SK-N-DZ (cell line): ENCODE data around the gene ID4.
A peak's percentile ranks its signal among the peaks of the same experiment; 100 is the strongest.

Experiments used
- DNase-seq: peaks from one replicate; pipeline ENCODE4 v3.0.0-alpha.2; 2015; ENCODE audit warnings: low spot score

ID4 gene

DNA sequence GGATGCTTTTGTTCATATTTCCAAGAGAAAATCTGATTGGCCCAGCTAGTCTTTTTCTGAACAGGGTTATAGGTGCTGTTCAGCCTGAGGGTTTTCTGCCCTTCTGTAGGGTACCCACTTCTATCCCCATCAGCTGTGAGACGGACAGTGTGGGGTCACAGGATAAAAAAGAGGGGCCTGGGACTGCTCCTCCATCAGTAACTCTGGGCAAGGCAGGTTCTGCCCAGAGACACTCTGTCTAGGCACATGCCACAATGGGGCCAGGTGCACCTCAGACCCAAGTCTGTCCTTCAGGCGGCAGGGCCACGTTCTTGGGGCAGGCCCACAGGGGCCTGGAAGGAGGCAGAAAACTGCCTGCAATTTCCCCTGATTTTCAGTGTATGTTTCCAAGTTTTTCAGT lies 20.0 kb downstream of the ID4 start:
- DNase-seq, result no peak

DNA sequence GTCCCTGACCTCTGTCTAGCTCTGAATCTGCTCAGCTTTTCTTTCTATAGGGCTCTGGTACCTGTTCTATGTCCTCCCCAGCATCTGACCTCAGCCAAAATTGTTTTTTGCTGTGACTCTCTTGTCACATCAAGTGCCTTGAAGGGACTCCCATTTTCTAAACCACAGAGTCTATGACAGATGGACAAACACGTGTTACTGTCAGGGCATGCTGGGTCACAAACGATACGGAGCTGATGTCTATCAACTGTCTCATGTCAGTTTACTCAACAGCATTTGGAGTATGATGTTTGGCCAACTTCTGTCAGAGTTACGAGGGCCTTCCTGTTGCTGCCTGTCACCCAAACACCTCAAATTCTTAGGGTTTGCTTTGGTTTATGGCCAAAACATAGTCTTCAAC lies 20.5 kb downstream of the ID4 start:
- no peak for DNase-seq

GRCh38 chr6:19860235-19860877 lies 23.2 kb downstream of the ID4 start:
- no peak for DNase-seq

GRCh38 chr6:19864285-19864684 lies 27.1 kb downstream of the ID4 start:
- DNase-seq, result no peak

- DNase-seq, result no peak
These were observed 28.0 kb downstream of the ID4 start for GRCh38 chr6:19865178-19865577.

DNA sequence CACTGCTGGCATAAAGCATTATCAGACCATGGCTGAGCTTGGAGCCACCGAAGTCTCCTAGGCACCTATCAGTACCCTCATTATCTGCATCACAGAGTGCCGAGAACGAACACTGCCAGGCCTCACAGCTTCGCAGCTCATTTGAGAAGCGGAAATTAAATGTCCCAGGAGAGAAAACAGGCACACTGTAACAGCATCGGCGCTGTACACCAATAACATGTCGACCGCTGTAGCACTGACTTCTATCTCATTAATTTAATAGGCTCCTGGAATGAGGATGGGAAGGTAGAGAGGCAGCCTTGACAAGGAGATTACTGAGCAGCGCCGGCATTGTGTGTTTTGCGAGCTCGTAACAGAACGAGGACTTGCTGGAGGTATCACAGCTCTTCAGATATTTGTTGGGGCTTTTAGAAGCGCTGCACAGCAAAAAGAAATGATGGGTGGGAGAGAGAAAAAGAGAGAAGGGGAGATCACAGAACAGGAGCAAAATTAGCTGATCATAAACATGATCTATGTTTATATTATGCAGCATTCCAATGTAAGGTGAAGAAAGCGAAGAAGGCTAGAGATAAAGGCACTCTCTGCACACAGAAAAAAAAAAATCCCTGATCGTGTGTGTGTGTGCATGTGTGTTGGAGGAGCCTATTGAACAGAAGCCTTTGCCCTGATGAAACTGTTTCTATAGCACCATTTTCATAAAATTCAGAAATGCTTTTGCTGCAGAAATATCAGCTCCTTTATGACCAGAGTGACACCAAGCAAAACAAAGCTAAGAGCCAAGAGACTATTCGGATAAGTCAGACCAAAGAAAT lies 29.2 kb downstream of the ID4 start:
- peak; percentile 27 for DNase-seq

- DNase-seq, result no peak
These were observed 29.9 kb downstream of the ID4 start for GRCh38 chr6:19866985-19867627.

DNA sequence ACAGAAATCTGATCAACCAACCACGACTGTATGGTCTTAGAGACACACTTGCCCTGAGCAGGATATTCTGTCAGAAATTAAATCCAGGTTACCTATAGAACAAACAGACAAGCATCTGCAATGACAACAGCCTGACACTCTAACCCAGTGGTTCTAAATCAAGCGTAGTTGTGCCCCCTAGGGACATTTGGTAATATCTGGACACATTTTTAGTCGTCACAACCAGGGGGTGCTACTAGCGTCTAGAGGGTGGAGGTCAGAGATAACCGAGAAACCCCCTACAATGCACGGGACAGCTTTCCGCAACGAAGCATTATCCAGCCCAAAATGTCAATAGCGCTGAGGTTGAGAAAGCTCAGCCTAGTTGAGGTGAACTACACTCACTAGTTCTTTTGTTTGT lies 32.3 kb downstream of the ID4 start:
- DNase-seq, result no peak

DNA sequence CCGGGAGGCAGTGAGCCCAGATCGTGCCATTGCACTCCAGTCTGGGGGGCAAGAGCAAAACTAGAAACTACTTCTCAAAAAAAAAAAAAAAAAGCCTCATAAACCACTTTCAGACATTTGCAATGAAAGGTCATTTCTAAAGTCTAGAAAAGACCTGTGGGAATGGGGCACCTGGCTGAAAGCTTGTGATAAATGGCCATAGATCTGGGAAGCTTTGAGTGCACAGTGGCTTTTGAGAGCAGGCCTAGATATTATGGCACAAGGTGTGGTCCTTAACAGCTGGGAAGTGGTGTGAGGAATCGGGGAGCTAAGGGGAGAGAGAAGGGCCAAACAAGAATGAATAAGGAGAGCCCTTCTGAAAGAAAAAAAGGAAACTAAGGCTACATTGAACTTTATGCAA lies 33.2 kb downstream of the ID4 start:
- no peak for DNase-seq

DNA sequence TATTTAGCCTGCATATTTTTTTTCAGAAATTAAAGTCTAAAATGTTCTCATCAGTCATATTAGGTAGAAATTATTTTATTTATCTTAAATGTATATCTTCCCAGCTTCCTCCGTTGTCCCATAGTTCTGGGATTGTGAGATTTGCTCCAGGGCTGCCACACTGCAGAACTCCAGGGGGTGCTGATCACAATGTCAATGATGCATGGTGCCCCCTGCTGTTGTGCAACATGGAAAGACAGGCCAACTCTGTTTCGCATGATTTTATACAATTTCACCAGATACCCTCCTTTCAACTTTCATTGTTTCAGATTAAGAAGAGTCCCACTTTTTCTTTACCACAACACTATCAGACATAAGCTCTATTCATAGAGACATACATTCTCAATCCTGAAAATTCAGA lies 35.9 kb downstream of the ID4 start:
- DNase-seq, result no peak

- DNase-seq, result no peak
These were observed 39.5 kb downstream of the ID4 start for GRCh38 chr6:19876672-19877071.

GRCh38 chr6:19879663-19880062 lies 42.5 kb downstream of the ID4 start:
- no peak for DNase-seq

DNA sequence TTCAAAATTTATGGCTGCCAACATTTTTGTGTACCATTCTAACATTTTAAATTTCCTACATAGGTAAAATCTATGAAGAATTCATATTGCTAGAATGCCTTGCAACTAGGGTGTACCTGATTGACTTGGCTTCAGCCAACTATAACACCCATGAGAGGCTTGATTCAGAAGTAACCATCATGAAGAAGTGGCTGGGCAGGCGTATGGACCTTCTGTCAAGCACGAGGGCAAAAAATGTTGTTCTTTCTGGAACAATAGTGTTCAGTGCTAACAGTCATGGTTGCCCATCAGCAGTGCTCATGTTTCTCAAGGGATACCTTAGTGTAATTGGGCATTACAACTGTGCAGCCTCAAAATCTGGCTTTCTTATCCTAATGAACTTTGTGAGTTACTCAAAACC lies 42.9 kb downstream of the ID4 start:
- no peak for DNase-seq

DNA sequence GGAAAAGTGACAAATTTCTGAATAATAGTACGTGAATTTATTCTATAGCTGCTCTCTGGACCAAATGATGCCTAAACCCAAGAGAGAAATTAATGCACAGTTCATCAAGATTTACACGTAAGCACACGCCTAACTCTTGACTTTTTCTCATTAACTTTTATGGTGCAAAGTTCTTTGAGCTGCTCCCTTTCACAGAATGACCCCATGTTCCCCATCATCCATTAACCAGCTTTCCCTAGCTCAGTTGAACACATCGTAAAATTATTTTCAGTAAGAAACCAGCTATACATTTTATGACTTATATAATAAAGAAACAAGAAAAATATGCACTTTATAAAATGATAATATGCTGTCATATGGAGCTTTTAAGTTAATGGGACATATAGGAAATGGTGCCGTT lies 54.3 kb downstream of the ID4 start:
- no peak for DNase-seq
